Sigmoid colon (tissue), 4 donors: ENCODE data around the gene NXN.

Experiments used
- POLR2A ChIP-seq, 2 donors: fragments of 450-650 bp; IDR thresholded peaks; one replicate each; pipeline ENCODE4 v1.6.1; 2016; ENCODE audit warnings: antibody characterized with exemption in 2 of 2, mild to moderate bottlenecking in 2 of 2, moderate library complexity in 2 of 2
- POLR2AphosphoS5 ChIP-seq, 4 donors: sonication (generic); formaldehyde crosslinking; IDR thresholded peaks; one replicate each; pipeline ENCODE4 v1.6.1; 2017; ENCODE audit warnings: antibody characterized with exemption in 4 of 4
- TF ChIP-seq, protein P1 (sequence below), 4 experiments: fragments of 450-650 bp in 3 of 4; fragments of 200-600 bp in 1 of 4; IDR thresholded peaks; one replicate each; pipeline ENCODE4 v1.5.1; 2016 to 2019; ENCODE audit warnings: antibody characterized with exemption in 4 of 4, mild to moderate bottlenecking in 3 of 4, moderate library complexity in 2 of 4

DNA sequence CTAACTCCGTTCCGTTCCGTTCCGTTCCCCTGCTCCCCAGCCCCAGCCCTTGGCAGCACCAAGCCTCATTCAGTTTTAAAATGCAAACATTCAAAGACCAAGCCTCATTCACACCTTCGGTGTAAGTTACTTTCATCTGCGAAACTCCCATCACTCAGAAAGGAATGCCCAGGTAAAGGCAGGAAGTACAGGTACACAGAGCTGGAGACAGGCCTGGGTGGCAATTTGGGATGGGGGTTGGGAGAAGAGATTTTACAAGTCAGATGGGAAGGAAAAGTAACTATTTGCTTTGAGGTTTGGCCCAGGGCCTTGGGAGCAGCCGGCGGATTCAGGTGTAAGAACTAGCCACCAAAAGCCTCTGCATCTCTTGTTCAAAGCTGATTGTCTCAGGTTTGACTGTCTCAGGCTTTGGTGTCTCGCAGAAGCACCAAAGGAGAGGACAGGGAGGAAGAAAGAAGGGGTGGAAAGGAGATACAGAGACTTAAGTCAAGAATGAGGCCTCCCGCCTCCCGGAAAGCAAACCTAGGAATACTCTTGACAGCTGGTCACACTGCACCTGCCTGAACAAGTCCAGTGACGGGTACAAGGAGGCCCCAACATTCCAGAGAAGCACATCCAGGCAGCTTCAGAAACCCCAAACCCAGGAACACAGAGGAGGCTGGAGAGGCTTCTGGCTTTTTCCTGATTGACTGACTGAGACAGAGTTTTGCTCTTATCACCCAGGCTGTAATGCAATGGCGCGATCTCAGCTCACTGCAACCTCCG lies 54.7 kb downstream of the NXN start:
- TF ChIP-seq POLR2AphosphoS5 (IDR thresholded peaks at IDR 0.05) (no peak), POLR2A (IDR thresholded peaks at IDR 0.05) (no peak)
- TF ChIP-seq, protein P1, sequence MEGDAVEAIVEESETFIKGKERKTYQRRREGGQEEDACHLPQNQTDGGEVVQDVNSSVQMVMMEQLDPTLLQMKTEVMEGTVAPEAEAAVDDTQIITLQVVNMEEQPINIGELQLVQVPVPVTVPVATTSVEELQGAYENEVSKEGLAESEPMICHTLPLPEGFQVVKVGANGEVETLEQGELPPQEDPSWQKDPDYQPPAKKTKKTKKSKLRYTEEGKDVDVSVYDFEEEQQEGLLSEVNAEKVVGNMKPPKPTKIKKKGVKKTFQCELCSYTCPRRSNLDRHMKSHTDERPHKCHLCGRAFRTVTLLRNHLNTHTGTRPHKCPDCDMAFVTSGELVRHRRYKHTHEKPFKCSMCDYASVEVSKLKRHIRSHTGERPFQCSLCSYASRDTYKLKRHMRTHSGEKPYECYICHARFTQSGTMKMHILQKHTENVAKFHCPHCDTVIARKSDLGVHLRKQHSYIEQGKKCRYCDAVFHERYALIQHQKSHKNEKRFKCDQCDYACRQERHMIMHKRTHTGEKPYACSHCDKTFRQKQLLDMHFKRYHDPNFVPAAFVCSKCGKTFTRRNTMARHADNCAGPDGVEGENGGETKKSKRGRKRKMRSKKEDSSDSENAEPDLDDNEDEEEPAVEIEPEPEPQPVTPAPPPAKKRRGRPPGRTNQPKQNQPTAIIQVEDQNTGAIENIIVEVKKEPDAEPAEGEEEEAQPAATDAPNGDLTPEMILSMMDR (IDR thresholded peaks at IDR 0.05) = no peak
